ENCODE results near the gene DTNA.
"Not testable (repeated sequence)": the region's sequence is repeated elsewhere in the genome, so short reads cannot be mapped to it uniquely, and the experiment has no call there.

DTNA gene

GRCh38 chr18:34886177-34886576, 176.1 kb downstream of the DTNA start:
- DNase-seq (ENCODE audit: low read depth): no peak
- no peak overlapping the region for H3K4me3 ChIP-seq (ENCODE audit: low read length)
- no peak for TF ChIP-seq CTCF (conservative IDR thresholded peaks at IDR 0.05; ENCODE audit: low read depth, low read length)

- no peak for TF ChIP-seq CTCF (conservative IDR thresholded peaks at IDR 0.05; ENCODE audit: low read depth, low read length)
- H3K4me3 ChIP-seq (ENCODE audit: low read length): no peak overlapping the region
- DNase-seq (ENCODE audit: low read depth): no peak
Measured at GRCh38 chr18:34887881-34888580, 177.9 kb downstream of the DTNA start.

- TF ChIP-seq CTCF (conservative IDR thresholded peaks at IDR 0.05; ENCODE audit: low read depth, low read length): no peak
- no peak overlapping the region for H3K4me3 ChIP-seq (ENCODE audit: low read length)
- DNase-seq (ENCODE audit: low read depth): no peak
Measured at GRCh38 chr18:34890486-34891085, 180.5 kb downstream of the DTNA start.

- no peak overlapping the region for H3K4me3 ChIP-seq (ENCODE audit: low read length)
- DNase-seq (ENCODE audit: low read depth): no peak
- TF ChIP-seq CTCF (conservative IDR thresholded peaks at IDR 0.05; ENCODE audit: low read depth, low read length): no peak
Measured at GRCh38 chr18:34892379-34892778, 182.3 kb downstream of the DTNA start.

GRCh38 chr18:34893239-34893638, 183.1 kb downstream of the DTNA start:
- no peak for TF ChIP-seq CTCF (conservative IDR thresholded peaks at IDR 0.05; ENCODE audit: low read depth, low read length)
- H3K4me3 ChIP-seq (ENCODE audit: low read length): no peak overlapping the region
- DNase-seq (ENCODE audit: low read depth): no peak

GRCh38 chr18:34901299-34901698, 191.2 kb downstream of the DTNA start:
- H3K4me3 ChIP-seq (ENCODE audit: low read length): no peak overlapping the region
- TF ChIP-seq CTCF (conservative IDR thresholded peaks at IDR 0.05; ENCODE audit: low read depth, low read length): no peak
- DNase-seq (ENCODE audit: low read depth): no peak

GRCh38 chr18:34904994-34905393, 194.9 kb downstream of the DTNA start:
- TF ChIP-seq CTCF (conservative IDR thresholded peaks at IDR 0.05; ENCODE audit: low read depth, low read length): no peak
- H3K4me3 ChIP-seq (ENCODE audit: low read length): no peak overlapping the region
- DNase-seq (ENCODE audit: low read depth): no peak

GRCh38 chr18:34906985-34907384, 196.9 kb downstream of the DTNA start:
- H3K4me3 ChIP-seq (ENCODE audit: low read length); DNase-seq (ENCODE audit: low read depth): not testable (repeated sequence)

All from retinal pigment epithelial cell (primary cell).